PFSK-1 (cell line): Measurements from ENCODE around the gene POLR1B.

Experiments used
- FOXP2 ChIP-seq: optimal IDR thresholded peaks from 2 replicates; pipeline ENCODE3; 2011; ENCODE audit warnings: borderline replicate concordance, control low read depth, inconsistent platforms; ENCODE audit not compliant: insufficient read depth; ENCODE audit errors: extremely low read length, extremely low read depth
- POLR2AphosphoS5 ChIP-seq: IDR thresholded peaks from 2 replicates; pipeline ENCODE4 v1.6.1; 2012; ENCODE audit warnings: low read depth, mild to moderate bottlenecking, control low read depth, low read length, moderate library complexity
- REST ChIP-seq, 2 experiments: IDR thresholded peaks; 2 replicates each; pipeline versions ENCODE4 v1.6.1 to v1.8.0; 2011 to 2012; ENCODE audit warnings: low read depth in 2 of 2, low read length in 2 of 2, control low read depth in 1 of 2, inconsistent platforms in 1 of 2, mild to moderate bottlenecking in 1 of 2, moderate library complexity in 1 of 2; ENCODE audit not compliant: insufficient read depth in 1 of 2
- SIN3A ChIP-seq: IDR thresholded peaks from 2 replicates; pipeline ENCODE4 v1.6.1; 2012; ENCODE audit warnings: mild to moderate bottlenecking, low read length, moderate library complexity, borderline replicate concordance; ENCODE audit not compliant: insufficient read depth
- TAF1 ChIP-seq: IDR thresholded peaks from 2 replicates; pipeline ENCODE4 v1.6.1; 2012; ENCODE audit warnings: low read length, control low read depth, borderline replicate concordance; ENCODE audit not compliant: insufficient read depth

POLR1B gene

GRCh38 chr2:112529757-112530156 lies 12.5 kb upstream of the POLR1B start:
- TF ChIP-seq FOXP2 (no peak), SIN3A (no peak), REST (IDR thresholded peaks at IDR 0.05; ENCODE audit: insufficient read depth in 1 of 2, low read depth in 2 of 2, low read length in 2 of 2) (no peak), TAF1 (no peak), POLR2AphosphoS5 (no peak)

- TF ChIP-seq POLR2AphosphoS5 (no peak), SIN3A (no peak), REST (IDR thresholded peaks at IDR 0.05; ENCODE audit: insufficient read depth in 1 of 2, low read depth in 2 of 2, low read length in 2 of 2) (no peak), TAF1 (no peak)
Measured at GRCh38 chr2:112530728-112531127, 11.5 kb upstream of the POLR1B start.

GRCh38 chr2:112534826-112535225 lies 7.4 kb upstream of the POLR1B start:
- TF ChIP-seq FOXP2 (no peak), POLR2AphosphoS5 (no peak), TAF1 (no peak), REST (IDR thresholded peaks at IDR 0.05; ENCODE audit: insufficient read depth in 1 of 2, low read depth in 2 of 2, low read length in 2 of 2) (no peak), SIN3A (no peak)

GRCh38 chr2:112539306-112539705 lies 3.0 kb upstream of the POLR1B start:
- TF ChIP-seq REST (IDR thresholded peaks at IDR 0.05; ENCODE audit: insufficient read depth in 1 of 2, low read depth in 2 of 2, low read length in 2 of 2) (no peak), FOXP2 (no peak), POLR2AphosphoS5 (no peak)

- TF ChIP-seq REST (IDR thresholded peaks at IDR 0.05; ENCODE audit: insufficient read depth in 1 of 2, low read depth in 2 of 2, low read length in 2 of 2), result no peak
- TF ChIP-seq SIN3A, result no peak
- TF ChIP-seq FOXP2, result no peak
Measured at GRCh38 chr2:112540906-112541305, 1.4 kb upstream of the POLR1B start.
